ENCODE measurements around the gene ZRANB3.

ZRANB3 gene

DNA sequence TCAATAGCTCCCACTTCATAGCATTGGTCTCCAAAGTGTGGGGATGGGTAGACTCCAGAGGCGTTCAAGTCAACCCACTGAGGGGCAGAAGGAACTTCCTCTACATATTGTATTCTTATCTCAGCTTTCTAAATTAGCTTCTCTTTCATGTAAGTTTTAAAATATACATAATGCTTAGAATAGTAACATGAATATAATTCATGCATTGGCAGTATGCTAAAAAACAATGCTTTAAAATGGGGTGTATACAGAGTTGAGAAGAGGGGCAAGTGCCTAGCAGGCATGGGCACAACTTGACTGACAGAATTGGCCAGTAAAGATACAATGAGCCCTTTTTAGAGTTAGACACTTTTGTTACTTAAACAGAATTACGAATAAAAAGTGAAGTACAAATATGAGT is 212.2 kb downstream of the ZRANB3 start:
- Mint-ChIP-seq H3K4me1 (no peaks in the 10 kb centered on the region), H3K27ac (no peak overlapping the region), H3K9me3 (peaks cover 3% of the 10 kb centered on the region), H3K36me3 (ENCODE audit: low read depth) (no peaks in the 10 kb centered on the region), H3K4me3 (no peak overlapping the region), H3K27me3 (ENCODE audit: low read depth) (no peaks in the 10 kb centered on the region)
- no peak for TF ChIP-seq CTCF (IDR thresholded peaks at IDR 0.05; ENCODE audit: unreplicated experiment in 3 of 3)

- TF ChIP-seq CTCF (IDR thresholded peaks at IDR 0.05; ENCODE audit: unreplicated experiment in 3 of 3): no peak
- no peaks in the 10 kb centered on the region for H3K36me3 Mint-ChIP-seq (ENCODE audit: low read depth)
These were observed 213.6 kb downstream of the ZRANB3 start for GRCh38 chr2:135317375-135317774.

DNA sequence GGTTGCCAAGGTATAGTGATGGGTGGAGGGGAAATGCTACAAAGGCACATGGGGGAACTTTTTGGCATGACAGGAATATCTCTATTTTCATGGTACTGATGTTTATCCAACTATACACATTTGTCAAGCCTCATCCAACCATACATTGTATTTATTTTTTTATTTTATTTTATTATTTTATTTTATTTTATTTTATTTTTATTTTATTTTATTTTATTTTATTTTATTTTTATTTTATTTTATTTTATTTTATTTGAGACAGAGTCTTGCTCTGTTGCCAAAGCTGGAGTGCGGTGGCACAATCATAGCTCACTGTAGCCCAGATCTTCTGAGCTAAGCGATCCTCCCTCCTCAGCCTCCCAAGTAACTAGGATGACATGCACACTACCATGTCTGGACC is 219.1 kb downstream of the ZRANB3 start:
- H3K4me3 Mint-ChIP-seq: no peak overlapping the region
- peaks cover 4% of the 10 kb centered on the region for H3K9me3 Mint-ChIP-seq
- H3K4me1 Mint-ChIP-seq: no peaks in the 10 kb centered on the region
- no peak for TF ChIP-seq CTCF (IDR thresholded peaks at IDR 0.05; ENCODE audit: unreplicated experiment in 3 of 3)
- H3K36me3 Mint-ChIP-seq (ENCODE audit: low read depth): peaks cover 15% of the 10 kb centered on the region
- no peaks in the 10 kb centered on the region for H3K27me3 Mint-ChIP-seq (ENCODE audit: low read depth)
- no peak overlapping the region for H3K27ac Mint-ChIP-seq

More at GRCh38 chr2:135317375-135317774, 213.6 kb downstream of the ZRANB3 start:
- H3K9me3 Mint-ChIP-seq: no peaks in the 10 kb centered on the region
- no peaks in the 10 kb centered on the region for H3K27me3 Mint-ChIP-seq (ENCODE audit: low read depth)
- H3K4me1 Mint-ChIP-seq: no peaks in the 10 kb centered on the region
- no peak overlapping the region for H3K27ac Mint-ChIP-seq
- no peak overlapping the region for H3K4me3 Mint-ChIP-seq

- peaks cover 16% of the 10 kb centered on the region for H3K36me3 Mint-ChIP-seq (ENCODE audit: low read depth)
These were observed 219.8 kb downstream of the ZRANB3 start for GRCh38 chr2:135311268-135311667.

DNA sequence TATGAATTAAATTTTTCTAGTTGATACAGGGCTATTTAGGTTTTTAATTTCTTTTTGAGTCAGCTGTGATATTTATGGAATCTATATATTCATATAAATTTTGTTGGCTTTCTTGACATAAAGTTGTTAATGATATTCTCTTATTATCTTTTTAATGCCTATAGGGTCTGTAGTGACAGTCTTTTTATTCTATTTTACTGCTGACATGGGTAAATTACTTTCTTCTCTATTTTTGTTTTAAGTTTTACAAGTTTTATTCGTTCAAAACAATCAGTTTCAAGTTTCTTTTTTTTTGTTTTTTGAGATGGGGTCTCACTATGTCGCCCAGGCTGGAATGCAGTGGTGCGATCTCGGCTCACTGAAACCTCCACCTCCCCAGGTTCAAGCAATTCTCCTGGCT is 226.3 kb downstream of the ZRANB3 start:
- H3K36me3 Mint-ChIP-seq (ENCODE audit: low read depth): peaks cover 28% of the 10 kb centered on the region

More at GRCh38 chr2:135311268-135311667, 219.8 kb downstream of the ZRANB3 start:
- Mint-ChIP-seq H3K9me3 (peaks cover 4% of the 10 kb centered on the region), H3K4me3 (no peak overlapping the region), H3K27ac (no peak overlapping the region), H3K4me1 (no peaks in the 10 kb centered on the region), H3K27me3 (ENCODE audit: low read depth) (no peaks in the 10 kb centered on the region)
- no peak for TF ChIP-seq CTCF (IDR thresholded peaks at IDR 0.05; ENCODE audit: unreplicated experiment in 3 of 3)

More for the DNA sequence above, 226.3 kb downstream of the ZRANB3 start:
- peaks cover 11% of the 10 kb centered on the region for H3K9me3 Mint-ChIP-seq
- H3K4me3 Mint-ChIP-seq: no peak overlapping the region
- no peaks in the 10 kb centered on the region for H3K27me3 Mint-ChIP-seq (ENCODE audit: low read depth)
- no peaks in the 10 kb centered on the region for H3K4me1 Mint-ChIP-seq
- no peak overlapping the region for H3K27ac Mint-ChIP-seq
- TF ChIP-seq CTCF (IDR thresholded peaks at IDR 0.05; ENCODE audit: unreplicated experiment in 3 of 3): no peak
